SIG-M5 (cell line): ENCODE measurements around the gene NFX1.

Experiments
- DNase-seq: peaks from one replicate; lab custom pipeline; 2025; lab: John Stamatoyannopoulos, UW

NFX1 gene

DNA sequence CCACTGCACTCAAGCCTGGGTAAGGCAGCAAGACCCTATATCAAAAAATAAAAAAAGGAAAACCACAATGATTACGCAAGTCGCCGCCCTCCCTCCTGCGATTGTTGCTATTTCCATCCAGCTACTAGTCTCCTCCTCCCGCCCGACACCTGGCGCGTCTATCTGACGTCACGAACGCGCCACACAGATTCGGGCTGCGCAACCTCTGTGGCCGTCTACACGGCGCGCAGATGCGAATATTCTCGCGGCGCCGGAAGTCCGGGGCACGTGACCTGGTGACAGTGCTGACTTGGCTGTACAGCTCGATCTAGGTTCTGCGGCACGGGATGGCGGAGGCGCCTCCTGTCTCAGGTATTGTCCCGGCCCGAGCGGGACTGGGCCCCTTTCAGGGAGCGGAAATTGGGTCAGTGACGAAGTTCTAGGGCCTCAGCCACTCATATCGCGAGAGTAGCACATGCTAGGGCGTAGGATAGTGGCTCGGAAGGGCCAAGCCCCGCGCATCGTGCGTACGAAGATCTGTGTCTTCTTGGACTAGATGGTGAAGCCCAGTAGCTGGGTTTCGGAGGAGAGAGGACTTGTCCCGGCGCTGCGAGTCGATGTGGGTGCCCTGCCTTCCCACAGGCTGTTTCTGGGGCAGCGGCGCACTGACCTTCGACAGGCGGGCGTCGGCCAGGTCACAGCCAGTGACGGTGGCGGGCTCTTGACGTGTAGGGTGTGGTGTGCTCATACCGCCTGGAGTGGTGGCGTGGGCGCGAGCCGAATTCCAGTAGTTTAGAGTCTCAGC, at the start of gene NFX1:
TSS of gene NFX1 (plus strand) at position 270 of the 784 bp plus-strand sequence. CDS start at position 327, 57 bp downstream.
- peak; percentile 91 for DNase-seq

GRCh38 chr9:33241298-33241697, 49.0 kb upstream of the NFX1 start:
- DNase-seq = no peak

DNA sequence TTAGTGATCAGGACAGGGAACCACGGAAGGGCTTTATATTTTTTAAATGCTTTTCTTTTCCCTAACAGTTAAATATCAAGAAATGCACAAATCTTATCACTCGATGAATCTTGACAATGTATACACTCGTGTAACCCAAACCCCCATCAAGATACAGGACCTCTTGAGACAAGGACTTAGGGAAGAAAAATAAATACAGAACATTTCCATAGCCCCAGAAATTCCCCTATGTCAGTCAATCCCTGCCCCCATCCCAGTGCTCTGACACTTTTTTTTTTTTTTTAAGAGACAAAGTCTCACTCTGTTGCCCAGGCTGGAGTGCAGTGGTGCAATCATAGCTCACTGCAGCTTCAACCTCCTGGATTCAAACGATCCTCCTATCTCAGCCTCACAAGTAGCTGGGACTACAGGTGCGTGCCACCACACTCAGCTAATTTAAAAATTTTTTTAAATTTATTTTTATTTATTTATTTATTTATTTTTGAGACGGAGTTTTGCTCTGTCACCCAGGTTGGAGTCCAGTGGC, 47.6 kb upstream of the NFX1 start:
- no peak for DNase-seq

GRCh38 chr9:33244137-33244784, 46.1 kb upstream of the NFX1 start:
- no peak for DNase-seq

DNA sequence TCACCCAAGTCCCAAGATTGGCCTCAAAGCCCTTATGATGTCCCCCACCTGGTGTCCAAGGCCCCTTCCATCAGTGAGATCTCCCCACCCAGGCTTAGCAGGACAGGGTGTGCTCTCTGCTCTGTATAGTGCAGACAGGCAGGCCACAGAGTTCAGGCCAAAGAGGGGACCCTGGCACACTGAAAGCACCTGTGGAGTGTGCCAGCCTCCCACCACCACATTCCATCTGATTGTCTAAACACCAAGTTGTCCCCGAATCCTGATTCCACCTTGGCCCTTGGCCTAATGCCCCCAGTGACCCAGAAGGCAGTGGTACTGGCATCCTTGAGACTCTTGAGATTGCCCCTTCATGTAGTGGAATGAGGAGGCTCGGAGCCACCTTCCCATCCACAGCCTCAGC, 45.0 kb upstream of the NFX1 start:
- no peak for DNase-seq

- DNase-seq = no peak
These were observed 44.0 kb upstream of the NFX1 start for GRCh38 chr9:33246269-33246860.

GRCh38 chr9:33248606-33249005, 41.7 kb upstream of the NFX1 start:
- no peak for DNase-seq

- no peak for DNase-seq
These were observed 41.1 kb upstream of the NFX1 start for GRCh38 chr9:33249087-33249658.

GRCh38 chr9:33249983-33250382, 40.3 kb upstream of the NFX1 start:
- DNase-seq = no peak

GRCh38 chr9:33250458-33250995, 39.8 kb upstream of the NFX1 start:
- DNase-seq = no peak

DNA sequence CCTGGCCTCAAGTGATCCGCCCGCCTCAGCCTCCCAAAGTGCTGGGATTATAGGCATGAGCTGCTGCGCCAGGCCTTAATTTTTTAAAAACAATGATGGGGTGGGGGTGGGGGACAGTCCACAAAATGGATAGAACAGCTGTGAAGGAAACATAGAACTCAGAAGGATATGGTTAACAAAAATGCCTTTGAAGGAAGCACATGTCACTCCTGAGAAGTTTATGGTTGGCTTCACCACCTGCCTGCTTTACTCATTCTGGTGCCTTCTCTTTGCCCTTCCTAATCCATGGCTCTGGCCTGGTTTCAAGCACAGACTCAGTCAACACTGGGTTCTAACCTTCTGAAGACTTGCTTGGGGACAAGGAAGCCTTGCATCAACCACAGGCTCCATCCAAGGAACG, 36.1 kb upstream of the NFX1 start:
- no peak for DNase-seq

- no peak for DNase-seq
These were observed 35.3 kb upstream of the NFX1 start for GRCh38 chr9:33255014-33255413.

DNA sequence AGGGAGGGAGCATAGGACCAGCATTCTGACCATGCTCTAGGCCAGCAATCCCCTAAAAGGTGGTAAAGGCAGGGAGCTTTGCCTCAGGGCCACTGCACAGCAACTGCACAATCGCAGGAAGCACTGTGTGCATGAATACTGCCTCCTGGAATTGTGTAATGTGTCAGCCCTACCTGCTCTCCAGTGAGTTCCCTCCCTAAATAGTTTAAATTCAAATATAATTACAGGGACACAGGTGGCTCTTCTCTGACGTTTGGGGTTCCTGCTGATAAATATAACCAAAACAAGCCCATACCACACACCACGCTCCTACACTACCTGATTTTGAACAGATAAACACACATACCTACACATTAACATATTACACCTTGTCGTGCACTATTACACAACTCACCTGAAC, 34.8 kb upstream of the NFX1 start:
- DNase-seq = no peak

DNA sequence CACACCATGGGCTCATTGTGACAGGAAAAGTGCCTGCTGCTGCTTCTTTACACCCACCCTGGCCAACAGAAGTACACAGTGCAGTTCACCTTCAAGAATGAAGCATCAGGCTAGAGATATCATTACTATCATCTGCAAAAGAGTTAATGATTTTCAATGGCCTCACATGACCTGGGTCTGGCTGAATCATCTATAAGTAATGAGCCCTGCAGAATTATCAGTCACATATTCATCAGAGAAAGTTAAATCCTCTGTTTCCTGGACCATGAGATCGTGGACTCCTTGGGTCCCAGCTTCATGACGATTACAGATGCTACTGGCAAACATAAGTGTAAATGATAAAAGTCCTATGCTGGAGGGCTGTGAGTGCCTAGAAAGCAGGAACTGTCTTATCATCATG, 34.1 kb upstream of the NFX1 start:
- DNase-seq = no peak

DNA sequence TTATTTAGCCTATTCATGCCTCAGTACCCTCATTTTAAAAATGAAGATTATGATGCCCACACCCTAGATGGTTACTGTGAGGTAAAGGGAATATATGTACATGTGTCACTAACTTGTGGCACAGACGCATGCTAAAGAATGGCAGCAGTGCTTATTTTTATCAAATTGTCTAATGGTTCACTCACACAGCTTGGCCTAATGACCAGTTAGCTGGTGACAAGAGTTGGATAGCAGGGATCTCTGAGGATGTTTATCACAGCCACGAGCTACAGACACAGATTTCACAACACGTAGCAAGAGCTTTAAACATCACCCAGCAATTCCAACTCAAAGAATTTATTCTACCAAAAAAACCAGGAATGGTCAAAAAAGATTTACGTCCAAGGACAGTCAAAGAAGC, 33.0 kb upstream of the NFX1 start:
- no peak for DNase-seq

DNA sequence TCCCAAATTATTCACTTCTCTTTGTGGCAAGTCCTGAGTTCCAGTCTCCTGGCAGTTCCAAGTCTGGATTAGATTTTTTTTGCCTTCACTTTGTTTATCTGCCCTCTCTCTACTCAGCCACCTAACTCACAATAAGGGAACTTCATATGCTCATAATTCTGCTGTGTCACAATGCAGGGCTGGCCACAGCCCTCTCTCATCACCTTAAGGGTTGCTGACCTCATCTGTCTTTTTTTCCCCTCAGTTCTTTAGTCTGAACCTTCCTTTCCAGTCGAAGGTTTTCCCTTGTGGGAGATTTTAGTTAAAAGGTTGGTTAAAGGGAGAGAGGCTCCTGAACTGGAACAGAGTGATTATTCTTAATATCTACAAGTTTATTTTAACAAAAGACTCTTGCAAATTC, 29.9 kb upstream of the NFX1 start:
- DNase-seq = no peak

DNA sequence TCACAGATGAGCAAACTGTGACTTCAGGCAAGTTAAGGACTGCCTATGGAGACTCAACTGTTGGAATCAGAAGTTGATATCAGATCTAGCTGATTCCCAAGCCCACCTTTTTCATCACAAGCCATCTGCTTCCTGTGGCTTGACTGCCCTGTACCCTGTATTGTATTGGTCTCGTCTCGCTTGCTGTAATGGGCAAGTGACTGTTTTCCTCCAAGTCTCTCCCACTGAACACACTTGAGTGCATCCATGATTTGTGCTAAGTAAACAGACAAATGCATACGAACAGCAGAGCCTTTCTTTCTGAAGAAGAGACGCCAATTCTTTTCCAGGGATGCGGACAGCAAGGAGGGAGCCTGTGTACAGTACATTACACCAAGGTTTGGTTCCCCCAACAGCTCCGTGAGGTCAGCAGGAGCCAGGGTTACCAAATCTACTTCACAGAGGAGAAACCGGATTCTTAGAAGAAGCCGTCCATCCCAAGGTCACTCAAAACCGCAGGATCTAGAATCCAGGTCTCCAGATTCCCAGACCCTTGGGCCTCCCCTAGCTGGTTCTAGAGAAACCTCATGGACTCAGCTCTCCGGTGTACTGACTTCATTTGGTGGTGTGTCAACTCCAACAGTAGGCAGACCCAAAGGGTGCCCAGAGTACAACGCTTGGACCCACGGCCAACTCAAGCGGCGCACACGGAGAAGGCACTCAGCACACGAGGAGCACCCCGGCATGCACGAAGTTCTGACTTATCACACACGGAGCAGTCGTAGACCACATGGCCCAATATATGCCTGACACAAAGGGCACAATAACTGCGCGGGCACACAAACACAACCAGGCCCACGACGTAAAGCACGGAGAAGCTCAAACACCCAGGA, 26.9 kb upstream of the NFX1 start:
- no peak for DNase-seq

DNA sequence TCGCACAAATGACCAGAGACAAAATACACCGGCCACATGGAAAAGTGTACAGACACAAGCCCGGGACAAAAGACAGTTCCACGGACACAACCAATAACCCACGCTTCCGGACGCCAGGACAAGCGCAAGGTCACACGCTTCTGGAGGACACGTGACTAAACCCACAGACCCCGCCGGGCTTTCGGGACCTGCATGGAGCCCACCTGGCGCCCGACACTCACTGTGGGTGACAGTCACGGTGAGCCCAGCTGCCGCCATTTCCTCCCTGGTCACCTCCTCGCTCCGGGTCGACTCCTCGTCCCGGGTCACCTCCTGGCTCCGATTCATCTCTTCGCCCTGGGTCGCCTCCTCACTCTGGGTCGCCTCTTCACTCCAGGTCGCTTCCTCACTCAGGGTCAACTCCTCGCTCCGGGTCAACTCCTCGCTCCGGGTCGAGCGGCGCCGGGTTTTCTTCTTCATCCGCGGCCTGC, 26.3 kb upstream of the NFX1 start:
- DNase-seq = no peak

GRCh38 chr9:33264473-33265177, 25.7 kb upstream of the NFX1 start, which contains the start of the genes BAG1 and CHMP5:
Gene BAG1, minus strand, starts transcription at chr9:33264708.
Gene CHMP5, plus strand, starts transcription at chr9:33265049. Its CDS starts 30 bp downstream, at chr9:33265079.
- peak; percentile 91 for DNase-seq

GRCh38 chr9:33265211-33265865, 25.0 kb upstream of the NFX1 start:
- DNase-seq = no peak
